Tibial artery (tissue), 4 donors: ENCODE data around the gene CLIC6.

Experiments used
- DNase-seq, 2 donors: peaks; one replicate each; pipeline ENCODE4 v3.0.0-alpha.2; 2019
- H3K27ac ChIP-seq, 2 donors: fragments of 200-600 bp; sonication (generic) in 1 of 2; 1 replicate in 1 of 2; 2 replicates in 1 of 2; pipeline ENCODE4 v1.5.1; 2018 to 2019; ENCODE audit warnings: mild to moderate bottlenecking in 1 of 2
- H3K27me3 ChIP-seq, 2 donors: fragments of 200-600 bp; sonication (generic) in 1 of 2; one replicate each; pipeline versions ENCODE4 v1.5.1 to v1.6.0; 2016 to 2019
- H3K36me3 ChIP-seq, 3 donors: fragments of 200-600 bp; sonication (generic) in 2 of 3; one replicate each; pipeline ENCODE4 v1.5.1; 2016 to 2019; ENCODE audit warnings: mild to moderate bottlenecking in 2 of 3
- H3K4me1 ChIP-seq, 4 donors: fragments of 200-600 bp; sonication (generic) in 2 of 4; 1 replicate in 3 of 4; 2 replicates in 1 of 4; pipeline ENCODE4 v1.5.1; 2016 to 2019
- H3K4me3 ChIP-seq, 2 donors: fragments of 200-600 bp; sonication (generic) in 1 of 2; 1 replicate in 1 of 2; 2 replicates in 1 of 2; pipeline ENCODE4 v1.5.1; 2018 to 2019; ENCODE audit warnings: mild to moderate bottlenecking in 2 of 2
- H3K9me3 ChIP-seq, 3 donors: fragments of 200-600 bp; sonication (generic) in 1 of 3; one replicate each; pipeline ENCODE4 v1.5.1; 2016 to 2019
- CTCF ChIP-seq, 2 experiments: fragments of 200-600 bp in 1 of 2; fragments of 450-650 bp in 1 of 2; IDR thresholded peaks; one replicate each; pipeline ENCODE4 v1.5.1; 2017 to 2019; ENCODE audit warnings: antibody characterized with exemption in 2 of 2, mild to moderate bottlenecking in 1 of 2, moderate library complexity in 1 of 2
- intact Hi-C: fragments of 100-400 bp; cut with DNase I; formaldehyde crosslinking; loops from one replicate; pipeline ENCODE4 v1.15.0; 2023; ENCODE audit warnings: low total_unique reads

The CLIC6 gene

GRCh38 chr21:34668803-34669148 is at the start of gene CLIC6:
Gene CLIC6 (plus strand): TSS chr21:34668994. CDS start chr21:34669389, 395 bp downstream.
- intact Hi-C loops = no loop called here
- DNase-seq = peak; percentile 75 to 80
- Histone ChIP-seq H3K36me3 (no peaks in the 10 kb centered on the region), H3K9me3 (no peaks in the 10 kb centered on the region), H3K4me1 (peaks cover 0 to 20% (median 17%) of the 10 kb centered on the region in 4 donors), H3K27me3 (peaks cover 0 to 43% of the 10 kb centered on the region in 2 donors), H3K27ac (peak within 1 kb of the TSS; percentile 47 to 54), H3K4me3 (peak within 1 kb of the TSS; percentile 50 to 61)
- TF ChIP-seq CTCF (IDR thresholded peaks at IDR 0.05) = no peak

- H3K4me1 ChIP-seq = peaks cover 0 to 6% (median 0%) of the 10 kb centered on the region in 4 donors
- H3K4me3 ChIP-seq = no peak overlapping the region
- H3K9me3 ChIP-seq = no peaks in the 10 kb centered on the region
- DNase-seq = no peak
- no peak overlapping the region for H3K27ac ChIP-seq
- TF ChIP-seq CTCF (IDR thresholded peaks at IDR 0.05) = no peak
- H3K36me3 ChIP-seq = no peaks in the 10 kb centered on the region
- peaks cover 0 to 15% of the 10 kb centered on the region in 2 donors for H3K27me3 ChIP-seq
- intact Hi-C loops = loop anchor here (10.0 kb wide), 1 partner anchor 705 kb away; the partner anchor contains the start of gene ATP5PO
These were observed 48.7 kb upstream of the CLIC6 start for GRCh38 chr21:34619841-34620665.

GRCh38 chr21:34621434-34622350 is 47.1 kb upstream of the CLIC6 start:
- H3K4me1 ChIP-seq = no peaks in the 10 kb centered on the region

GRCh38 chr21:34623516-34623915 is 45.3 kb upstream of the CLIC6 start:
- H3K9me3 ChIP-seq = no peaks in the 10 kb centered on the region
- no peak for TF ChIP-seq CTCF (IDR thresholded peaks at IDR 0.05)
- H3K27ac ChIP-seq = no peak overlapping the region
- H3K27me3 ChIP-seq = peaks cover 0 to 15% of the 10 kb centered on the region in 2 donors
- no peaks in the 10 kb centered on the region for H3K4me1 ChIP-seq
- H3K4me3 ChIP-seq = no peak overlapping the region
- intact Hi-C loops = loop anchor here (10.0 kb wide), 1 partner anchor 709 kb away; the partner anchor contains the start of gene ATP5PO
- no peak for DNase-seq
- no peaks in the 10 kb centered on the region for H3K36me3 ChIP-seq

More at GRCh38 chr21:34621434-34622350, 47.1 kb upstream of the CLIC6 start:
- DNase-seq = no peak
- Histone ChIP-seq H3K27me3 (peaks cover 0 to 15% of the 10 kb centered on the region in 2 donors), H3K9me3 (no peaks in the 10 kb centered on the region), H3K36me3 (no peaks in the 10 kb centered on the region), H3K27ac (no peak overlapping the region), H3K4me3 (no peak overlapping the region)
- no peak for TF ChIP-seq CTCF (IDR thresholded peaks at IDR 0.05)
- intact Hi-C loops = loop anchor here (10.0 kb wide), 1 partner anchor 707 kb away; the partner anchor contains the start of gene ATP5PO

GRCh38 chr21:34625030-34625593 is 43.7 kb upstream of the CLIC6 start:
- no peaks in the 10 kb centered on the region for H3K9me3 ChIP-seq
- H3K27ac ChIP-seq = no peak overlapping the region
- peaks cover 0 to 15% of the 10 kb centered on the region in 2 donors for H3K27me3 ChIP-seq
- no peaks in the 10 kb centered on the region for H3K36me3 ChIP-seq
- intact Hi-C loops = loop anchor here (10.0 kb wide), 1 partner anchor 710 kb away; the partner anchor contains the start of gene ATP5PO
- H3K4me1 ChIP-seq = no peaks in the 10 kb centered on the region
- no peak for DNase-seq
- H3K4me3 ChIP-seq = no peak overlapping the region
- TF ChIP-seq CTCF (IDR thresholded peaks at IDR 0.05) = no peak
